GM06990 (cell line): Measurements from ENCODE around the gene BICC1.

Experiments used
- DNase-seq: peaks from one replicate; pipeline ENCODE4 v3.0.0-alpha.2; 2011; ENCODE audit not compliant: insufficient read length; ENCODE audit errors: extremely low read depth
- H3K27me3 ChIP-seq: replicated peaks from 2 replicates; pipeline ENCODE4 v1.6.0; 2011; ENCODE audit warnings: low read length; ENCODE audit not compliant: control insufficient read depth, insufficient read depth
- H3K36me3 ChIP-seq: 2 replicates; pipeline ENCODE4 v1.5.1; 2011; ENCODE audit warnings: low read length; ENCODE audit not compliant: control insufficient read depth, insufficient read depth
- H3K4me3 ChIP-seq: replicated peaks from 2 replicates; pipeline ENCODE4 v1.5.1; 2011; ENCODE audit warnings: low read depth, mild to moderate bottlenecking, control low read depth, low read length
- TF ChIP-seq, protein P1 (sequence below): IDR thresholded peaks from 2 replicates; pipeline ENCODE4 v1.5.1; 2011; ENCODE audit warnings: low read length, control low read depth, mild to moderate bottlenecking, inconsistent platforms; ENCODE audit not compliant: insufficient read depth, poor library complexity, severe bottlenecking

The BICC1 gene

DNA sequence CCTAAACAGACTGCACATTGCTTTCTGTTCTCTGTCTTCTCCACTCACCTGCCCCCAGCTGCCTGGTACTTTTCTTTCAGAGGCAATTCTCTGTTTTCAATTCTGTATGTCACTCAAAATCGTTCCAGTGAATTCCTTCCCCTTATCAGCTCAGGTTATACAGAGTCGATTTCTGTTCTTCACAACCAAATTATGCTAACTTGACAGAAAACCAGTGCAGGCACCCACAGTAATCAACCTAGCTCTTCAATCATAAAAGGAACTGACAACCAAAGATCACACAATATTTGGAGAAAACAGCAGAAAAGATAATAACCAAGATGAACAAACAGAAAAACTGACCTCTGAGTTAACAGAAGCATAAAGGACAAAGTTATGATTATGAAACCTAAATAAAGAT lies 360.5 kb downstream of the BICC1 start:
- Histone ChIP-seq H3K27me3 (no peaks in the 10 kb centered on the region), H3K36me3 (no peaks in the 10 kb centered on the region), H3K4me3 (no peak overlapping the region)
- TF ChIP-seq, protein P1, sequence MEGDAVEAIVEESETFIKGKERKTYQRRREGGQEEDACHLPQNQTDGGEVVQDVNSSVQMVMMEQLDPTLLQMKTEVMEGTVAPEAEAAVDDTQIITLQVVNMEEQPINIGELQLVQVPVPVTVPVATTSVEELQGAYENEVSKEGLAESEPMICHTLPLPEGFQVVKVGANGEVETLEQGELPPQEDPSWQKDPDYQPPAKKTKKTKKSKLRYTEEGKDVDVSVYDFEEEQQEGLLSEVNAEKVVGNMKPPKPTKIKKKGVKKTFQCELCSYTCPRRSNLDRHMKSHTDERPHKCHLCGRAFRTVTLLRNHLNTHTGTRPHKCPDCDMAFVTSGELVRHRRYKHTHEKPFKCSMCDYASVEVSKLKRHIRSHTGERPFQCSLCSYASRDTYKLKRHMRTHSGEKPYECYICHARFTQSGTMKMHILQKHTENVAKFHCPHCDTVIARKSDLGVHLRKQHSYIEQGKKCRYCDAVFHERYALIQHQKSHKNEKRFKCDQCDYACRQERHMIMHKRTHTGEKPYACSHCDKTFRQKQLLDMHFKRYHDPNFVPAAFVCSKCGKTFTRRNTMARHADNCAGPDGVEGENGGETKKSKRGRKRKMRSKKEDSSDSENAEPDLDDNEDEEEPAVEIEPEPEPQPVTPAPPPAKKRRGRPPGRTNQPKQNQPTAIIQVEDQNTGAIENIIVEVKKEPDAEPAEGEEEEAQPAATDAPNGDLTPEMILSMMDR, result no peak
- DNase-seq, result no peak
